HL-60 (cell line): ENCODE measurements around the gene PIK3R5.

Experiments
- DNase-seq, 2 experiments: peaks; one replicate each; pipeline ENCODE4 v3.0.0-alpha.2; 2010 to 2020; ENCODE audit warnings: low read depth in 1 of 2, low spot score in 1 of 2
- H3K27ac ChIP-seq: fragments of 250-450 bp; sonication (Bioruptor Pico); replicated peaks from 2 replicates; pipeline ENCODE4 v1.5.1; 2020; ENCODE audit warnings: mild to moderate bottlenecking, moderate library complexity
- H3K27me3 ChIP-seq: fragments of 250-450 bp; sonication (Bioruptor Pico); 2 replicates; pipeline ENCODE4 v1.5.1; 2021; ENCODE audit warnings: mild to moderate bottlenecking, moderate library complexity; ENCODE audit not compliant: insufficient read depth, poor library complexity, severe bottlenecking
- H3K4me3 ChIP-seq: replicated peaks from 2 replicates; pipeline ENCODE4 v1.5.1; 2011; ENCODE audit warnings: mild to moderate bottlenecking, control low read depth, low read length; ENCODE audit not compliant: insufficient read depth
- CTCF ChIP-seq: IDR thresholded peaks from one replicate; pipeline ENCODE4 v1.5.1; 2011; ENCODE audit warnings: low read length, control low read depth, inconsistent platforms; ENCODE audit not compliant: insufficient read depth
- GABPA ChIP-seq: IDR thresholded peaks from 2 replicates; pipeline ENCODE4 v1.6.1; 2012; ENCODE audit warnings: low read depth
- POLR2AphosphoS5 ChIP-seq: IDR thresholded peaks from 2 replicates; pipeline ENCODE4 v1.6.1; 2012; ENCODE audit warnings: low read depth
- REST ChIP-seq: IDR thresholded peaks from 2 replicates; pipeline ENCODE4 v1.6.1; 2012; ENCODE audit warnings: low read depth; ENCODE audit not compliant: insufficient replicate concordance
- SPI1 ChIP-seq: IDR thresholded peaks from 2 replicates; pipeline ENCODE4 v1.6.1; 2012; ENCODE audit warnings: low read depth, mild to moderate bottlenecking, borderline replicate concordance

PIK3R5 gene

GRCh38 chr17:8888704-8889302 is 76.7 kb downstream of the PIK3R5 start:
- no peak for DNase-seq
- Histone ChIP-seq H3K27me3 (no peaks in the 10 kb centered on the region), H3K4me3 (no peak overlapping the region), H3K27ac (no peak overlapping the region)
- TF ChIP-seq GABPA (no peak), POLR2AphosphoS5 (no peak), REST (no peak), CTCF (no peak), SPI1 (no peak)

- Histone ChIP-seq H3K27me3 (no peaks in the 10 kb centered on the region), H3K27ac (no peak overlapping the region), H3K4me3 (no peak overlapping the region)
- no peak for DNase-seq
- TF ChIP-seq GABPA (no peak), SPI1 (no peak), CTCF (no peak), REST (no peak), POLR2AphosphoS5 (no peak)
Observed at GRCh38 chr17:8887834-8888703, 77.4 kb downstream of the PIK3R5 start.

GRCh38 chr17:8887301-8887700 is 78.2 kb downstream of the PIK3R5 start:
- Histone ChIP-seq H3K27ac (no peak overlapping the region), H3K27me3 (no peaks in the 10 kb centered on the region), H3K4me3 (no peak overlapping the region)
- TF ChIP-seq REST (no peak), POLR2AphosphoS5 (no peak), CTCF (no peak), SPI1 (no peak), GABPA (no peak)
- no peak for DNase-seq
